GM19468 (cell line): ENCODE measurements around the gene TMEM161A.
"Not testable (repeated sequence)": the region's sequence is repeated elsewhere in the genome, so short reads cannot be mapped to it uniquely, and the experiment has no call there.

Experiments
- ATAC-seq: cut with Tn5 transposase; IDR thresholded peaks from one replicate; pipeline ENCODE4 v1.9.1; 2021; ENCODE audit warnings: mild to moderate bottlenecking, moderate library complexity, moderate number of reproducible peaks; ENCODE audit not compliant: unreplicated experiment; ENCODE audit errors: extremely low read depth

Gene TMEM161A

GRCh38 chr19:19138109-19138981 lies at the start of gene TMEM161A:
Gene TMEM161A (minus strand): TSS chr19:19138478. CDS start chr19:19138428, 50 bp downstream.
- ATAC-seq, result peak; percentile 89

GRCh38 chr19:19186742-19187141 lies 48.5 kb upstream of the TMEM161A start:
- no peak for ATAC-seq

GRCh38 chr19:19185853-19186740 lies 47.8 kb upstream of the TMEM161A start:
- ATAC-seq, result no peak

GRCh38 chr19:19181488-19181998 lies 43.3 kb upstream of the TMEM161A start:
- no peak for ATAC-seq

- ATAC-seq, result no peak
Observed at GRCh38 chr19:19179548-19180441, 41.5 kb upstream of the TMEM161A start.

GRCh38 chr19:19176950-19177349 lies 38.7 kb upstream of the TMEM161A start:
- ATAC-seq, result no peak

GRCh38 chr19:19173243-19173642 lies 35.0 kb upstream of the TMEM161A start:
- not testable (repeated sequence) for ATAC-seq

GRCh38 chr19:19171821-19172532 lies 33.7 kb upstream of the TMEM161A start:
- ATAC-seq, result no peak

GRCh38 chr19:19170873-19171672 lies 32.8 kb upstream of the TMEM161A start:
- ATAC-seq, result no peak

- ATAC-seq, result peak; percentile 74
Observed at GRCh38 chr19:19170053-19170872, 32.0 kb upstream of the TMEM161A start, which contains the start of gene MEF2B. Gene MEF2B (minus strand): TSS chr19:19170263. CDS start chr19:19150735, 19,528 bp downstream.

GRCh38 chr19:19169236-19170052 lies 31.2 kb upstream of the TMEM161A start:
- ATAC-seq, result no peak

- no peak for ATAC-seq
Observed at GRCh38 chr19:19167612-19168011, 29.3 kb upstream of the TMEM161A start.

- no peak for ATAC-seq
Observed at GRCh38 chr19:19165396-19165795, 27.1 kb upstream of the TMEM161A start.

GRCh38 chr19:19162495-19162894 lies 24.2 kb upstream of the TMEM161A start:
- ATAC-seq, result no peak

GRCh38 chr19:19160461-19161035 lies 22.3 kb upstream of the TMEM161A start:
- ATAC-seq, result no peak

GRCh38 chr19:19159534-19159933 lies 21.3 kb upstream of the TMEM161A start:
- ATAC-seq, result no peak
